ENCODE data around the gene NEB. TPM values are rescaled to one million over a fixed set of nuclear protein-coding genes. Genes with fewer than 3 reads are reported as not detected.

The NEB gene
- polyA plus RNA-seq, 1 of the 3 experiments (the other 2 are of a cell fraction), result 0.02 TPM

GRCh38 chr2:151475071-151475470 is 259.2 kb downstream of the NEB start:
- whole genome bisulfite sequencing (ENCODE audit: low lambda C conversion rate), result 74% methylated on average over 2 of the region's 2 CpGs
- no peak for DNase-seq
- Histone ChIP-seq H3K4me2 (no peak overlapping the region), H3K9ac (no peak overlapping the region), H3K9me3 (0 out of 2 replicates have a peak, but pooled peaks cover 5% of the 10 kb centered on the region), H3F3A (replicated peaks; ENCODE audit: insufficient read depth) (no peaks in the 10 kb centered on the region), H4K20me1 (ENCODE audit: insufficient read depth) (no peaks in the 10 kb centered on the region), H3K79me2 (ENCODE audit: insufficient read depth) (peaks cover 12% of the 10 kb centered on the region; the same call in 1 of the 2 replicates), H3K4me1 (ENCODE audit: control insufficient read depth in 1 of 2, insufficient read depth in 2 of 2, low read depth in 1 of 2, low read length in 1 of 2) (0 out of 4 replicates have a peak, but pooled peaks cover 0 to 7% of the 10 kb centered on the region in 2 experiments), H3K9me2 (no peaks in the 10 kb centered on the region), H3K36me3 (replicated peaks in 1 of 2; ENCODE audit: control insufficient read depth in 1 of 2, insufficient read depth in 2 of 2, low read length in 1 of 2) (peaks cover 57 to 80% of the 10 kb centered on the region in 2 experiments), H3K27ac (ENCODE audit: low read depth in 2 of 2, low read length in 1 of 2) (no peak overlapping the region), H3K27me3 (ENCODE audit: insufficient read depth) (no peaks in the 10 kb centered on the region), H3K4me3 (ENCODE audit: low read depth in 2 of 2, low read length in 1 of 2) (no peak overlapping the region), H2AFZ (ENCODE audit: low read depth) (no peak overlapping the region)
- CTCF ChIA-PET, result interaction anchor here (1.2 kb wide), 1 partner anchor 551 kb away, joined by 3 read pairs; no protein-coding TSS in a partner anchor
- POLR2A ChIA-PET, result no interaction called here
- TF ChIP-seq MXI1 (IDR thresholded peaks at IDR 0.05; ENCODE audit: low read depth, low read length) (no peak), GABPA (IDR thresholded peaks at IDR 0.05; ENCODE audit: low read depth) (no peak), MAX (IDR thresholded peaks at IDR 0.05; ENCODE audit: low read depth) (no peak)

GRCh38 chr2:151472966-151473365 is 261.3 kb downstream of the NEB start:
- no peak overlapping the region for H3K27ac ChIP-seq (ENCODE audit: low read depth in 2 of 2, low read length in 1 of 2)
- DNase-seq, result no peak
- H3K27me3 ChIP-seq (ENCODE audit: insufficient read depth), result no peaks in the 10 kb centered on the region
- H3K9me2 ChIP-seq, result no peaks in the 10 kb centered on the region
- H4K20me1 ChIP-seq (ENCODE audit: insufficient read depth), result no peaks in the 10 kb centered on the region
- WGBS (ENCODE audit: low lambda C conversion rate), result 95% methylated on average over 3 of the region's 3 CpGs
- POLR2A ChIA-PET, result no interaction called here
- H3K4me1 ChIP-seq (ENCODE audit: control insufficient read depth in 1 of 2, insufficient read depth in 2 of 2, low read depth in 1 of 2, low read length in 1 of 2), result 0 out of 4 replicates have a peak, but pooled peaks cover 0 to under 1% of the 10 kb centered on the region in 2 experiments
- CTCF ChIA-PET, result no interaction called here
- no peak overlapping the region for H3K9ac ChIP-seq
- no peak overlapping the region for H3K4me2 ChIP-seq
- 0 out of 2 replicates have a peak, but pooled peaks cover 5% of the 10 kb centered on the region for H3K9me3 ChIP-seq
- H3K36me3 ChIP-seq (replicated peaks in 1 of 2; ENCODE audit: control insufficient read depth in 1 of 2, insufficient read depth in 2 of 2, low read length in 1 of 2), result peaks cover 62 to 83% of the 10 kb centered on the region in 2 experiments
- H3K4me3 ChIP-seq (ENCODE audit: low read depth in 2 of 2, low read length in 1 of 2), result no peak overlapping the region
- TF ChIP-seq CTCF (IDR thresholded peaks at IDR 0.05) (no peak), EZH2phosphoT487 (IDR thresholded peaks at IDR 0.05; ENCODE audit: borderline replicate concordance, low read depth) (no peak), FOSL2 (IDR thresholded peaks at IDR 0.05; ENCODE audit: borderline replicate concordance, low read depth) (no peak), TAF1 (IDR thresholded peaks at IDR 0.05; ENCODE audit: borderline replicate concordance, low read depth, low read length) (no peak), REST (IDR thresholded peaks at IDR 0.05; ENCODE audit: low read depth, low read length) (no peak), TEAD4 (IDR thresholded peaks at IDR 0.05; ENCODE audit: borderline replicate concordance, insufficient read depth) (no peak), ZBTB33 (IDR thresholded peaks at IDR 0.05; ENCODE audit: borderline replicate concordance, low read depth) (no peak), FOXM1 (IDR thresholded peaks at IDR 0.05; ENCODE audit: low read depth) (no peak), MXI1 (IDR thresholded peaks at IDR 0.05; ENCODE audit: low read depth, low read length) (no peak), NFIC (IDR thresholded peaks at IDR 0.05; ENCODE audit: borderline replicate concordance) (no peak), YY1 (IDR thresholded peaks at IDR 0.05; ENCODE audit: low read depth) (no peak), GATA2 (CRISPR knock-in tag; IDR thresholded peaks at IDR 0.05) (no peak), MAX (IDR thresholded peaks at IDR 0.05; ENCODE audit: low read depth) (no peak)
- H2AFZ ChIP-seq (ENCODE audit: low read depth), result no peak overlapping the region
- peaks cover 11% of the 10 kb centered on the region; the same call in 1 of the 2 replicates for H3K79me2 ChIP-seq (ENCODE audit: insufficient read depth)
- no peaks in the 10 kb centered on the region for H3F3A ChIP-seq (replicated peaks; ENCODE audit: insufficient read depth)

Data from SK-N-SH (cell line).